CD4-positive, alpha-beta T cell treated with Interleukin-15 for 1 hour (primary cell): ENCODE data around the gene CCDC188.

Experiments
- DNase-seq: peaks from one replicate; pipeline ENCODE4 v3.0.0-alpha.2; 2020

CCDC188 gene

DNA sequence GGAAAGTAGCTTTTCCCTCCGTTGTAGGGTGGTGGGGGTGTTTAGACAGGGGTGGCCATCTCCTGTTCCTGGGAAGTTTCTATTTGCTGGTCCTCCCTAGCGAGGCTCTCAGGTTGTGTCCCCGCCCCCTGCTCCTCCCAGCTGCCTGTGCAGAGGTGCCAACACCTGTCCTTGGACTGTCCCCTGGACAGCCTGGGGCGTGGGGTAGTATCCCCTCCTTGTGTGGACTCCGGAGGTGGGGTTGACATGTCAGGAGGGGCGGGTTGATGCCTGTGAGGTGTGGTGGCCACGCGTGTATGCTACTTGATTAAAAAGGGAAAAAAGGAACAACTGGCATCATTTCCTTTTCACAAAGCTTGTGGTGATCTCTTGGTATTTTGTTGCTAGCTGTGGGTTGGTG, 49.2 kb downstream of the CCDC188 start:
- peak; percentile 4 for DNase-seq

GRCh38 chr22:20099099-20099711, 51.6 kb downstream of the CCDC188 start:
- no peak for DNase-seq
